Keratinocyte (primary cell): ENCODE results near the gene TRAPPC2. TPM values are rescaled to one million over a fixed set of nuclear protein-coding genes. Genes with fewer than 3 reads are reported as not detected.
"Not testable (repeated sequence)": the region's sequence is repeated elsewhere in the genome, so short reads cannot be mapped to it uniquely, and the experiment has no call there.

ENCODE experiments used
- DNase-seq: peaks from one replicate; pipeline ENCODE4 v3.0.0-alpha.2; 2011; ENCODE audit warnings: low read depth, missing footprints, low spot score
- FAIRE-seq: peaks from 2 replicates; lab custom pipeline; 2011; peaks lifted over from hg19 to GRCh38; lab: Jason Lieb, UNC
- H2AFZ ChIP-seq: 2 replicates; pipeline ENCODE4 v1.6.0; 2012; ENCODE audit warnings: low read length, control low read depth, inconsistent platforms; ENCODE audit not compliant: control insufficient read depth
- H3K27ac ChIP-seq: 2 replicates; pipeline ENCODE4 v1.5.1; 2011; ENCODE audit warnings: low read length; ENCODE audit not compliant: control insufficient read depth, insufficient read depth
- H3K27me3 ChIP-seq: 3 replicates; pipeline ENCODE4 v1.6.0; 2011; ENCODE audit warnings: low read length; ENCODE audit not compliant: control insufficient read depth, insufficient read depth; ENCODE audit errors: extremely low read depth
- H3K36me3 ChIP-seq, 2 experiments: 2 replicates in 1 of 2; 3 replicates in 1 of 2; pipeline ENCODE4 v1.5.1; 2011; ENCODE audit warnings: low read length in 2 of 2, mild to moderate bottlenecking in 1 of 2; ENCODE audit not compliant: control insufficient read depth in 2 of 2, insufficient read depth in 2 of 2; ENCODE audit errors: extremely low read depth in 1 of 2
- H3K4me1 ChIP-seq: 3 replicates; pipeline ENCODE4 v1.5.1; 2011; ENCODE audit warnings: low read length; ENCODE audit not compliant: control insufficient read depth, insufficient read depth; ENCODE audit errors: extremely low read depth
- H3K4me2 ChIP-seq: 3 replicates; pipeline ENCODE4 v1.6.0; 2011; ENCODE audit warnings: low read depth, low read length; ENCODE audit not compliant: control insufficient read depth, insufficient read depth; ENCODE audit errors: extremely low read depth
- H3K4me3 ChIP-seq, 3 experiments: fragments of 200-600 bp in 1 of 3; sonication (generic) in 1 of 3; 2 replicates in 2 of 3; 3 replicates in 1 of 3; pipeline ENCODE4 v1.5.1; 2011 to 2016; ENCODE audit warnings: low read length in 3 of 3, mild to moderate bottlenecking in 3 of 3, control low read depth in 2 of 3, inconsistent platforms in 1 of 3, low read depth in 1 of 3, mixed read lengths in 1 of 3, mixed run types in 1 of 3, moderate library complexity in 1 of 3; ENCODE audit not compliant: control insufficient read depth in 2 of 3, insufficient read depth in 2 of 3; ENCODE audit errors: extremely low read depth in 1 of 3
- H3K79me2 ChIP-seq: 2 replicates; pipeline ENCODE4 v1.6.0; 2012; ENCODE audit warnings: low read length; ENCODE audit not compliant: control insufficient read depth, insufficient read depth
- H3K9ac ChIP-seq: 3 replicates; pipeline ENCODE4 v1.6.0; 2011; ENCODE audit warnings: low read length; ENCODE audit not compliant: control insufficient read depth, insufficient read depth; ENCODE audit errors: extremely low read depth
- H3K9me1 ChIP-seq: 3 replicates; pipeline ENCODE4 v1.6.0; 2011; ENCODE audit warnings: low read length; ENCODE audit not compliant: control insufficient read depth, insufficient read depth; ENCODE audit errors: extremely low read depth
- H3K9me3 ChIP-seq: 2 replicates; pipeline ENCODE4 v1.5.1; 2012; ENCODE audit warnings: low read depth, low read length; ENCODE audit not compliant: control insufficient read depth
- H4K20me1 ChIP-seq: 3 replicates; pipeline ENCODE4 v1.6.0; 2011; ENCODE audit warnings: low read length; ENCODE audit not compliant: control insufficient read depth, insufficient read depth; ENCODE audit errors: extremely low read depth
- CTCF ChIP-seq, 3 experiments: IDR thresholded peaks in 1 of 3; conservative IDR thresholded peaks in 1 of 3; optimal IDR thresholded peaks in 1 of 3; 2 replicates in 2 of 3; 3 replicates in 1 of 3; pipeline versions ENCODE3 to v1.5.1; 2011; ENCODE audit warnings: low read length in 3 of 3, mild to moderate bottlenecking in 3 of 3, moderate library complexity in 2 of 3, control low read depth in 1 of 3, inconsistent platforms in 1 of 3; ENCODE audit not compliant: insufficient read depth in 2 of 3; ENCODE audit errors: extremely low read depth in 1 of 3
- EZH2 ChIP-seq: IDR thresholded peaks from one replicate; pipeline ENCODE4 v1.6.1; 2012; ENCODE audit warnings: inconsistent platforms, mild to moderate bottlenecking, low read length, moderate library complexity
- dilution Hi-C: fragments of 300-500 bp; cut with MboI; formaldehyde crosslinking; loops from one replicate; pipeline ENCODE4 v1.7.0; 2020; ENCODE audit warnings: low sequenced_read_pairs; ENCODE audit not compliant: extremely low pct_ligation_motif_present
- polyA plus RNA-seq, 5 experiments: library from polyadenylated mRNA; depleted of rRNA in 3 of 5; stranded (reverse) in 3 of 5; stranded (forward) in 1 of 5; unstranded in 1 of 5; fragments of >200 nt; gene quantifications; 1 replicate in 1 of 5; 2 replicates in 3 of 5; 3 replicates in 1 of 5; pipeline versions ENCODE4 v1.2.1 to v1.2.3, GENCODE V29; 2011 to 2012; ENCODE audit warnings: missing spikeins in 2 of 5, low read depth in 1 of 5, low replicate concordance in 1 of 5

The TRAPPC2 gene
- polyA plus RNA-seq, 1 donor (not counting 4 experiments of a cell fraction or from before 2014, with no cell fraction given): 19.0 TPM

DNA sequence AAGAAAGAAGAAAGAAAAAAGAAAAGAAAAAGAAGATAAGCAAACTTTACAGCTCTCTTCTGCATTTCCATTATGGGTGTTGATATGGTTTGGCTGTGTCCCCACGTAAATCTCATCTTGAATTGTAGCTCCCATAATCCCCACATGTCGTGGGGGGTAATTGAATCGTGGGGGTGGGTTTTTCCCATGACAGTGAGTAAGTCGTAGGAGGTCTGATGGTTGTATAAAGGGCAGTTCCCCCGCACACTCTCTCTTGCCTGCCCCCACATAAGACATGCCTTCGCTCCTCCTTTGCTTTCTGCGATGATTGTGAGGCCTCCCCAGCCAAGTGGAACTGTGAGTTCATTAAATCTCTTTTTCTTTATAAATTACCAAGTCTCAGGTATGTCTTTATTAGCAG is 52.8 kb downstream of the TRAPPC2 start:
- Histone ChIP-seq H3K4me2 (no peak overlapping the region), H3K27me3 (peaks cover 4% of the 10 kb centered on the region), H4K20me1 (no peaks in the 10 kb centered on the region), H3K36me3 (no peaks in the 10 kb centered on the region), H3K9ac (no peak overlapping the region), H3K79me2 (no peaks in the 10 kb centered on the region), H3K9me1 (no peaks in the 10 kb centered on the region), H3K4me1 (peaks cover 9% of the 10 kb centered on the region), H2AFZ (no peak overlapping the region), H3K4me3 (no peak overlapping the region), H3K27ac (no peak overlapping the region), H3K9me3 (no peaks in the 10 kb centered on the region)
- dilution Hi-C loops: no loop called here
- DNase-seq (no peak), FAIRE-seq (no peak)
- TF ChIP-seq EZH2 (no peak), CTCF (optimal IDR thresholded peaks at IDR 0.05 in 1 of 3, IDR thresholded peaks at IDR 0.05 in 1 of 3, conservative IDR thresholded peaks at IDR 0.05 in 1 of 3; ENCODE audit: extremely low read depth in 1 of 3, insufficient read depth in 2 of 3, low read length in 3 of 3) (no peak)

DNA sequence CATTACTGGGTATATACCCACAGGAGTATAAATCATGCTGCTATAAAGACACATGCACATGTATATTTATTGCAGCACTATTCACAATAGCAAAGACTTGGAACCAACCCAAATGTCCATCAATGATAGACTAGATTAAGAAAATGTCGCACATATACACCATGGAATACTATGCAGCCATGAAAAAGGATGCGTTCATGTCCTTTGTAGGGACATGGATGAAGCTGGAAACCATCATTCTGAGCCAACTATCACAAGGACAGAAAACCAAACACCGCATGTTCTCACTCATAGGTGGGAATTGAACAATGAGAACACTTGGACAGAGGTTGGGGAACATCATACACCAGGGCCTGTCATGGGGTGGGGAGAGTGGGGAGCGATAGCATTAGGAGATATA is 54.7 kb downstream of the TRAPPC2 start:
- H3K9me3 ChIP-seq, H3K4me1 ChIP-seq, H3K4me2 ChIP-seq, H3K27ac ChIP-seq, H3K79me2 ChIP-seq, H3K4me3 ChIP-seq, H3K27me3 ChIP-seq, H2AFZ ChIP-seq, H3K9ac ChIP-seq, H3K36me3 ChIP-seq, FAIRE-seq, H3K9me1 ChIP-seq, H4K20me1 ChIP-seq, dilution Hi-C loops, DNase-seq: not testable (repeated sequence)

DNA sequence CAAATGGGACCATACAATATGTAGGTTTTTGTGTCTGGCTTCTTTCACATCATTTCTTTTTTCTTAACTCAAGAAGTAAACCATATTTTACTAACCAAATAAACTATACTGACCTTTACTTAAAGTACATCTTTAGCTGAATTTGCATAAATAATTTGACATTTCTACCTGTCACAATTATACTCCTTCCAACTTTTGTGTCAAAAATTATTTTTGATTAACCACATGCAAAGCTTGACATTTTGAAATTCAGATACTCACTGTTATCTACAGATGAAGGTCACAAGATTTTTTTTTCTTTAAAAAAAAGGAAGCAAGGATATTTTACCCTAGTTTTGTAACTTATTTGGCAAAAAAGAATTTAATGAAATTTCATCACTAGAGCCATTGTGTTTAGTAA is 57.5 kb downstream of the TRAPPC2 start:
- TF ChIP-seq CTCF (optimal IDR thresholded peaks at IDR 0.05 in 1 of 3, IDR thresholded peaks at IDR 0.05 in 1 of 3, conservative IDR thresholded peaks at IDR 0.05 in 1 of 3; ENCODE audit: extremely low read depth in 1 of 3, insufficient read depth in 2 of 3, low read length in 3 of 3): no peak
- Histone ChIP-seq H3K27ac (no peak overlapping the region), H2AFZ (no peak overlapping the region), H3K79me2 (no peaks in the 10 kb centered on the region), H3K9me1 (no peaks in the 10 kb centered on the region), H3K36me3 (no peaks in the 10 kb centered on the region), H3K4me1 (no peaks in the 10 kb centered on the region), H4K20me1 (no peaks in the 10 kb centered on the region), H3K9me3 (no peaks in the 10 kb centered on the region), H3K27me3 (peaks cover 4% of the 10 kb centered on the region), H3K9ac (no peak overlapping the region), H3K4me3 (no peak overlapping the region), H3K4me2 (no peak overlapping the region)
- dilution Hi-C loops: no loop called here
- FAIRE-seq (no peak), DNase-seq (no peak)
